HG02798 (cell line): Measurements from ENCODE around the gene CISTR.
A peak's percentile ranks its signal among the peaks of the same experiment; 100 is the strongest.
"Not testable (repeated sequence)": the region's sequence is repeated elsewhere in the genome, so short reads cannot be mapped to it uniquely, and the experiment has no call there.

ENCODE experiments used
- ATAC-seq: cut with Tn5 transposase; IDR thresholded peaks from one replicate; pipeline ENCODE4 v1.9.1; 2021; ENCODE audit warnings: mild to moderate bottlenecking; ENCODE audit not compliant: unreplicated experiment, poor library complexity

CISTR gene

GRCh38 chr12:53765891-53766290, 14.1 kb upstream of the CISTR start:
- no peak for ATAC-seq

- ATAC-seq, result no peak
Measured at GRCh38 chr12:53764615-53765014, 12.8 kb upstream of the CISTR start.

- not testable (repeated sequence) for ATAC-seq
Measured at GRCh38 chr12:53762793-53763192, 11.0 kb upstream of the CISTR start.

GRCh38 chr12:53761306-53761705, 9.5 kb upstream of the CISTR start:
- no peak for ATAC-seq

- ATAC-seq, result no peak
Measured at GRCh38 chr12:53759261-53759660, 7.5 kb upstream of the CISTR start.

GRCh38 chr12:53758730-53759103, 6.9 kb upstream of the CISTR start:
- no peak for ATAC-seq

GRCh38 chr12:53758081-53758729, 6.4 kb upstream of the CISTR start:
- ATAC-seq, result no peak

GRCh38 chr12:53757101-53757770, 5.5 kb upstream of the CISTR start:
- peak; percentile 76 for ATAC-seq

- no peak for ATAC-seq
Measured at GRCh38 chr12:53756300-53757100, 4.7 kb upstream of the CISTR start.

GRCh38 chr12:53755893-53756292, 4.1 kb upstream of the CISTR start:
- no peak for ATAC-seq

- ATAC-seq, result no peak
Measured at GRCh38 chr12:53755451-53755891, 3.7 kb upstream of the CISTR start.

- no peak for ATAC-seq
Measured at GRCh38 chr12:53754633-53755264, 3.0 kb upstream of the CISTR start.

GRCh38 chr12:53754188-53754585, 2.4 kb upstream of the CISTR start:
- no peak for ATAC-seq

- ATAC-seq, result no peak
Measured at GRCh38 chr12:53752621-53753020, 842 bp upstream of the CISTR start.

- no peak for ATAC-seq
Measured at GRCh38 chr12:53752192-53752601, 418 bp upstream of the CISTR start.

- no peak for ATAC-seq
Measured at GRCh38 chr12:53750812-53751335, 905 bp downstream of the CISTR start.

- no peak for ATAC-seq
Measured at GRCh38 chr12:53749986-53750811, 1.6 kb downstream of the CISTR start.

GRCh38 chr12:53748072-53748840, 3.5 kb downstream of the CISTR start:
- no peak for ATAC-seq

GRCh38 chr12:53747095-53747494, 4.7 kb downstream of the CISTR start:
- ATAC-seq, result no peak
